DOHH2 (cell line): ENCODE measurements around the gene ENDOG.

Experiments
- H3F3A ChIP-seq: fragments of 200-600 bp; sonication (generic), shearing (Covaris generic); 2 replicates; pipeline ENCODE4 v1.6.0; 2016; ENCODE audit warnings: antibody characterized with exemption, mild to moderate bottlenecking; ENCODE audit not compliant: control insufficient read depth, insufficient read depth
- H3K27ac ChIP-seq: fragments of 200-600 bp; sonication (generic); 2 replicates; pipeline ENCODE4 v1.5.1; 2014; ENCODE audit warnings: low read depth, mild to moderate bottlenecking, low read length, moderate library complexity
- H3K27me3 ChIP-seq: fragments of 200-600 bp; sonication (generic); 2 replicates; pipeline ENCODE4 v1.6.1; 2014; ENCODE audit warnings: mild to moderate bottlenecking, low read length, mixed read lengths; ENCODE audit not compliant: control insufficient read depth
- H3K36me3 ChIP-seq: fragments of 200-600 bp; sonication (generic); 2 replicates; pipeline ENCODE4 v1.6.1; 2014; ENCODE audit warnings: mild to moderate bottlenecking, low read length, moderate library complexity, mixed read lengths; ENCODE audit not compliant: control insufficient read depth
- H3K4me1 ChIP-seq: fragments of 200-600 bp; sonication (generic); 2 replicates; pipeline ENCODE4 v1.6.1; 2014; ENCODE audit warnings: mild to moderate bottlenecking, low read length, mixed read lengths; ENCODE audit not compliant: control insufficient read depth
- H3K4me2 ChIP-seq: fragments of 200-600 bp; sonication (generic); 2 replicates; pipeline ENCODE4 v1.6.0; 2014; ENCODE audit warnings: mild to moderate bottlenecking, low read length, moderate library complexity
- H3K4me3 ChIP-seq: fragments of 200-600 bp; sonication (generic); 2 replicates; pipeline ENCODE4 v1.5.1; 2014; ENCODE audit warnings: mild to moderate bottlenecking, low read length, mixed read lengths
- H3K79me2 ChIP-seq: fragments of 200-600 bp; sonication (generic); 2 replicates; pipeline ENCODE4 v1.6.1; 2014; ENCODE audit warnings: mild to moderate bottlenecking, low read length, mixed read lengths; ENCODE audit not compliant: control insufficient read depth
- H3K9me2 ChIP-seq: fragments of 200-600 bp; sonication (generic); replicated peaks from 2 replicates; pipeline ENCODE4 v1.6.1; 2014; ENCODE audit warnings: mild to moderate bottlenecking, low read length, mixed read lengths; ENCODE audit not compliant: control insufficient read depth
- H3K9me3 ChIP-seq: fragments of 200-600 bp; sonication (generic); 2 replicates; pipeline ENCODE4 v1.6.1; 2014; ENCODE audit warnings: antibody characterized with exemption, low read length, mixed read lengths; ENCODE audit not compliant: control insufficient read depth, insufficient read depth
- H4K20me1 ChIP-seq: fragments of 200-600 bp; sonication (generic); 2 replicates; pipeline ENCODE4 v1.6.0; 2014; ENCODE audit warnings: low read depth, mild to moderate bottlenecking, antibody characterized with exemption, low read length, moderate library complexity; ENCODE audit not compliant: control insufficient read depth, insufficient read depth
- EZH2phosphoT487 ChIP-seq: fragments of 200-600 bp; sonication (generic); IDR thresholded peaks from 2 replicates; pipeline ENCODE4 v1.6.1; 2017; ENCODE audit warnings: borderline replicate concordance, mild to moderate bottlenecking, antibody characterized with exemption, low read length, moderate library complexity, mixed read lengths
- TF ChIP-seq, protein P1 (sequence below): fragments of 200-600 bp; sonication (generic); IDR thresholded peaks from one replicate; pipeline ENCODE4 v1.5.1; 2014; ENCODE audit warnings: antibody characterized with exemption, mild to moderate bottlenecking, low read depth, low read length; ENCODE audit not compliant: poor library complexity, severe bottlenecking

ENDOG gene

DNA sequence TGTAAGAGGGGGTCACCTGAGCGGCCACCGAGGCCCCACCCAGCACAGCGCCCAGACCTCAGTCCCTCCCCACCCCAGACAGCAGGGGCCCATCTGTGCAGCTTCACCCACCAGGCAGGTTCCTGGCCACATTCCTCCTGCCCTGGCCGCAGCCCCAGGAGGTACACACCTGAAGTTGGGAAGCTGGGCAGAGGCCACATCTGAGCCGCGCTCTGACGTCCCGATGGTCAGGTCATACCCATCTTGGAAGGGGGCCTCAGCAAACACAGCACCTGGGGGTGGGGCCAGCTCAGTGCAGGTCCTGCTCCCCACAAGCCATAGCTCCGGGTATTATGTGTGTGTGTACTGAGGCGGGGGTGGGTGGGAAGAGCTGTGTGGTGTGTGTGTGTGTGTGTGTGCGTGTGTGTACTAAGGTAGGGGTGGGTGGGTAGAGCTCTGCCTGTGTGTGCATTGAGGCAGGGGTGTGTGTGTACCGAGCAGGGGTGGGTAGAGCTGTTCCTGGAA, 5.7 kb downstream of the ENDOG start:
- TF ChIP-seq EZH2phosphoT487, result no peak
- TF ChIP-seq, protein P1, sequence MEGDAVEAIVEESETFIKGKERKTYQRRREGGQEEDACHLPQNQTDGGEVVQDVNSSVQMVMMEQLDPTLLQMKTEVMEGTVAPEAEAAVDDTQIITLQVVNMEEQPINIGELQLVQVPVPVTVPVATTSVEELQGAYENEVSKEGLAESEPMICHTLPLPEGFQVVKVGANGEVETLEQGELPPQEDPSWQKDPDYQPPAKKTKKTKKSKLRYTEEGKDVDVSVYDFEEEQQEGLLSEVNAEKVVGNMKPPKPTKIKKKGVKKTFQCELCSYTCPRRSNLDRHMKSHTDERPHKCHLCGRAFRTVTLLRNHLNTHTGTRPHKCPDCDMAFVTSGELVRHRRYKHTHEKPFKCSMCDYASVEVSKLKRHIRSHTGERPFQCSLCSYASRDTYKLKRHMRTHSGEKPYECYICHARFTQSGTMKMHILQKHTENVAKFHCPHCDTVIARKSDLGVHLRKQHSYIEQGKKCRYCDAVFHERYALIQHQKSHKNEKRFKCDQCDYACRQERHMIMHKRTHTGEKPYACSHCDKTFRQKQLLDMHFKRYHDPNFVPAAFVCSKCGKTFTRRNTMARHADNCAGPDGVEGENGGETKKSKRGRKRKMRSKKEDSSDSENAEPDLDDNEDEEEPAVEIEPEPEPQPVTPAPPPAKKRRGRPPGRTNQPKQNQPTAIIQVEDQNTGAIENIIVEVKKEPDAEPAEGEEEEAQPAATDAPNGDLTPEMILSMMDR, result no peak
- Histone ChIP-seq H3K4me2 (no peak overlapping the region), H3K9me2 (no peaks in the 10 kb centered on the region), H3K4me1 (peaks cover 23% of the 10 kb centered on the region), H4K20me1 (no peaks in the 10 kb centered on the region), H3F3A (no peaks in the 10 kb centered on the region), H3K27ac (no peak overlapping the region), H3K27me3 (no peaks in the 10 kb centered on the region), H3K36me3 (peaks cover 87% of the 10 kb centered on the region), H3K4me3 (no peak overlapping the region), H3K9me3 (no peaks in the 10 kb centered on the region), H3K79me2 (peaks cover 36% of the 10 kb centered on the region)

DNA sequence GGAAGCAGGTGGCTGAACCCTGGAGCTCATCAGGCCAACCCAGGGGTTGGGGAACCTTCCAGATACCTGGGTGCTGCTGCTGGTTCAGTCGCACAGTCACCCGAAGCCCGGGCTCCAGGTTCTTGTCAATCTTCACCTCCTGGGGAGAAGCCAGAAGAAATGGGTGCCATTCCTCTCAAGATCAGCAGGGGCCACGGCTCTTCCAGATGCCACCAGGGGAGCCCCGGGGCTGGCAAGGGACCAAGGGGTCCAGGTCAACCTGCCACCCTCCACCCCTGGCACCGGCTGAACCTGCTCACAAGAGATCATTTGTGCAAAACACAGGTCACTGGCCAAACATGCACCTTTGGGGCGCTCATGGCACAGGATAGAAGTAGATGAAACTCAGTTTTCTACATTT, 6.6 kb downstream of the ENDOG start:
- H3K79me2 ChIP-seq, result peaks cover 31% of the 10 kb centered on the region
- H3K9me3 ChIP-seq, result no peaks in the 10 kb centered on the region
- H3F3A ChIP-seq, result no peaks in the 10 kb centered on the region
- TF ChIP-seq, protein P1, result no peak
- no peak for TF ChIP-seq EZH2phosphoT487
- peaks cover 14% of the 10 kb centered on the region for H3K4me1 ChIP-seq
- H3K27me3 ChIP-seq, result no peaks in the 10 kb centered on the region
- H3K27ac ChIP-seq, result no peak overlapping the region
- H3K4me3 ChIP-seq, result no peak overlapping the region
- H4K20me1 ChIP-seq, result no peaks in the 10 kb centered on the region
- H3K9me2 ChIP-seq, result no peaks in the 10 kb centered on the region
- H3K4me2 ChIP-seq, result no peak overlapping the region
- peaks cover 80% of the 10 kb centered on the region for H3K36me3 ChIP-seq

DNA sequence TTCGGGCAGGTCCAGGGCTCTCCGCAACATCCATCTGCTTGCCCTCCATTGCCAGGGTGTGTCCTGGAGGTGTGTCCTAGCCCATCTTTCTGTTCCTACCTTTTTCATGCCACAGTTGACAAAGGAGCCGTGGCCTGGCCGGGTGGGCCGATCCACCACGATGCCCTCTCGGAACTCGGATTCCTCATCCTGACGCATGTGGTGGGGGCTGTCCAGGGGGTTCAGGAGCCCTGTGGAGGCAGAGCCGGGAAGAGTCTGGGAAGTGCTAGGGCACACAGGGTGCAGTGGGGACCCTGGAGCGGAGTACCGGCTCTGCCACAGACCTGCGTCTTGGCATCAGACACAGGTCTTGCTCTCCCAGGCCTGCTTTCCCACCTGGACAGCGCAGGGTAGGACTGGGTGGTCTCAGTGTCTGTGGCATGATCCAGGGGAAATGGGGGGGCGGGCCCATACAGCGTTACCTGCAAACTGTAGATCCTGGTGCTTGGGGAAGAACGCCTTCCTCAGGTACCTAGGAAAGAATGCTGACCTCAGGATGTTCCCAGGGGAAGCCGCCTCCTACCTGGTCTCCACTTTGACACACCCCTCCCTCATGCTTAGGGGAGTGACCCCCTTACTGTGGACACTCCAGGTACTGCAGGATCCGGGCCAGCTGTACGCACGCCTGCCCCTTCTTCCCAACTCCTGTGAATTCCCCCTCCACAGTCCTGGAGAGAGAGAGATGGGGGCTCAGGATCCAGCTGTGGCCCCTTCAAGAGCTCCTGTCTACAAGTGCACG, 7.8 kb downstream of the ENDOG start:
- H3K4me2 ChIP-seq, result no peak overlapping the region
- H3F3A ChIP-seq, result no peaks in the 10 kb centered on the region
- H3K79me2 ChIP-seq, result peaks cover 24% of the 10 kb centered on the region
- H3K27ac ChIP-seq, result no peak overlapping the region
- no peaks in the 10 kb centered on the region for H4K20me1 ChIP-seq
- H3K4me1 ChIP-seq, result peaks cover 13% of the 10 kb centered on the region
- H3K4me3 ChIP-seq, result no peak overlapping the region
- H3K36me3 ChIP-seq, result peaks cover 68% of the 10 kb centered on the region
- H3K9me3 ChIP-seq, result no peaks in the 10 kb centered on the region
- TF ChIP-seq, protein P1, result no peak
- no peaks in the 10 kb centered on the region for H3K27me3 ChIP-seq
- no peaks in the 10 kb centered on the region for H3K9me2 ChIP-seq
